ENCODE results near the gene FAM107B.

FAM107B gene

DNA sequence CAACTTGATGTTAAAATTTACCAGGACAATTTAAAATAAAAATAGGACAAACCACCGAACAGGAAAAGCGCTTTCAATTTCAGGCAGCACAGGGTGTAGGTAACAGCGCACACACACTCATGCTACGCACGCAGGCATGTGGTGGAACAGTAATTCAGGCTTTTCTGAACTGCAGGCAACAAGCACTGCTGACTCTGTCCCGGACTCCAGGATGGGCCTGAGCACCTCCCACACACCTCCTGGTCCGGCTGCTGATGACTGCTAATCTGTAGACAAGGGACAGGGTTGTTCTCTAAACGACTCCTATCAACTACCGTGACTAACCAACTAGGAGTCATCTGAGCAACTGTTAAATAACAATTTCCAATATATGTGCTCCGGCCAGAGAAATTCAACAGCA lies 251.4 kb downstream of the FAM107B start:
- H3K27me3 ChIP-seq (replicated peaks; ENCODE audit: control insufficient read depth, insufficient read depth, low read length), result no peaks in the 10 kb centered on the region
- peaks cover 15% of the 10 kb centered on the region for H3K4me1 ChIP-seq (ENCODE audit: control insufficient read depth, insufficient read depth, low read length)
- no peak overlapping the region for H3K4me3 ChIP-seq (ENCODE audit: low read length)
- DNase-seq (ENCODE audit: low read depth), result no peak
- H3K9ac ChIP-seq (ENCODE audit: low read length), result no peak overlapping the region
- no peaks in the 10 kb centered on the region for H3K9me3 ChIP-seq (ENCODE audit: control insufficient read depth, low read length)
- H3K36me3 ChIP-seq (ENCODE audit: control insufficient read depth, insufficient read depth, low read length, severe bottlenecking), result peaks cover 19% of the 10 kb centered on the region

DNA sequence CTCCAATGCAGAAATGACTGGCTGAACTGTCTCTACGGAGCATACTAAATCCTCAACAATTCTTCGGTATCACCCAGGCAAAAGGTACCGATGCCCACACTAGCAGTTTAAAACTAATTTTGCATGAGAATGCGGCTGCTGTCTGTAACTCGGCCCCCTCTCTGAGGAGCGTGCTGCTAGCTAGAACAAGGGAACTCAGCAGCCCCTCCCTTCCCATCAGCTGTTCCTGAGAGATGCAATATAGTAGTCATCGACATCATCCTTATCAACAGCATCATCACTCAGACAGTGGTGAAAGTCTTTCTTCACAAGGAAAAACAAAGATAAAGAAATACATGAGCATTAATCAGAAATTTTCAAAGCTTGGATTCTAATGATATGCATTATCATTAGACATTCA lies 254.9 kb downstream of the FAM107B start:
- Histone ChIP-seq H3K9me3 (ENCODE audit: control insufficient read depth, low read length) (no peaks in the 10 kb centered on the region), H3K4me1 (ENCODE audit: control insufficient read depth, insufficient read depth, low read length) (peaks cover 7% of the 10 kb centered on the region), H3K4me3 (ENCODE audit: low read length) (no peak overlapping the region), H3K36me3 (ENCODE audit: control insufficient read depth, insufficient read depth, low read length, severe bottlenecking) (peaks cover 19% of the 10 kb centered on the region), H3K27me3 (replicated peaks; ENCODE audit: control insufficient read depth, insufficient read depth, low read length) (no peaks in the 10 kb centered on the region), H3K9ac (ENCODE audit: low read length) (no peak overlapping the region)
- DNase-seq (ENCODE audit: low read depth), result no peak

DNA sequence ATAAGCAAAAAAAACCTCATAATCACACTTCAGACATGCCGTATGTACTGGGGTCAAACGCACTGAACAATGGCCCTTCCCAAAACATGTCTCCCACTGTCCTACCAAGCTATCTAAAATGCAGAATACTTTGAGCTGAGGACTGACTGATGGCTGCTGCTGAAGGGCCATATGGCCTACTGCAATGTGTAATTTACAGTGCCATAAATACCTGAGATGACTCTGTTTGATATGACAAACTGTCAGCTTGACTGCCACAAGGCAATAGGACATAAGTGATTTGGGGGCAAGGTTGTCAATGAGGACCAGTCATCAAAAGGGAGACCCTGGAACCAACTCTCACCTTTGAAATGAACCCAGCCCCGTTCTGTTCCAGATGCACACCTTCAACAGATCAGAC lies 256.5 kb downstream of the FAM107B start:
- no peak for DNase-seq (ENCODE audit: low read depth)
- H3K36me3 ChIP-seq (ENCODE audit: control insufficient read depth, insufficient read depth, low read length, severe bottlenecking), result peaks cover 19% of the 10 kb centered on the region
- peaks cover 3% of the 10 kb centered on the region for H3K4me1 ChIP-seq (ENCODE audit: control insufficient read depth, insufficient read depth, low read length)
- no peak overlapping the region for H3K9ac ChIP-seq (ENCODE audit: low read length)
- H3K4me3 ChIP-seq (ENCODE audit: low read length), result no peak overlapping the region
- H3K9me3 ChIP-seq (ENCODE audit: control insufficient read depth, low read length), result no peaks in the 10 kb centered on the region
- no peaks in the 10 kb centered on the region for H3K27me3 ChIP-seq (replicated peaks; ENCODE audit: control insufficient read depth, insufficient read depth, low read length)

GRCh38 chr10:14513123-14513522 lies 261.6 kb downstream of the FAM107B start:
- H3K9ac ChIP-seq (ENCODE audit: low read length), result no peak overlapping the region
- H3K27me3 ChIP-seq (replicated peaks; ENCODE audit: control insufficient read depth, insufficient read depth, low read length), result no peaks in the 10 kb centered on the region
- H3K9me3 ChIP-seq (ENCODE audit: control insufficient read depth, low read length), result peaks cover 14% of the 10 kb centered on the region
- H3K36me3 ChIP-seq (ENCODE audit: control insufficient read depth, insufficient read depth, low read length, severe bottlenecking), result no peaks in the 10 kb centered on the region
- peaks cover 10% of the 10 kb centered on the region for H3K4me1 ChIP-seq (ENCODE audit: control insufficient read depth, insufficient read depth, low read length)
- DNase-seq (ENCODE audit: low read depth), result no peak
- peak overlapping the region; percentile 20 for H3K4me3 ChIP-seq (ENCODE audit: low read length)

GRCh38 chr10:14510346-14510745 lies 264.4 kb downstream of the FAM107B start:
- Histone ChIP-seq H3K9ac (ENCODE audit: low read length) (no peak overlapping the region), H3K4me3 (ENCODE audit: low read length) (no peak overlapping the region), H3K9me3 (ENCODE audit: control insufficient read depth, low read length) (peaks cover 14% of the 10 kb centered on the region), H3K36me3 (ENCODE audit: control insufficient read depth, insufficient read depth, low read length, severe bottlenecking) (no peaks in the 10 kb centered on the region), H3K4me1 (ENCODE audit: control insufficient read depth, insufficient read depth, low read length) (peaks cover 19% of the 10 kb centered on the region), H3K27me3 (replicated peaks; ENCODE audit: control insufficient read depth, insufficient read depth, low read length) (peaks cover 16% of the 10 kb centered on the region)
- DNase-seq (ENCODE audit: low read depth), result no peak

DNA sequence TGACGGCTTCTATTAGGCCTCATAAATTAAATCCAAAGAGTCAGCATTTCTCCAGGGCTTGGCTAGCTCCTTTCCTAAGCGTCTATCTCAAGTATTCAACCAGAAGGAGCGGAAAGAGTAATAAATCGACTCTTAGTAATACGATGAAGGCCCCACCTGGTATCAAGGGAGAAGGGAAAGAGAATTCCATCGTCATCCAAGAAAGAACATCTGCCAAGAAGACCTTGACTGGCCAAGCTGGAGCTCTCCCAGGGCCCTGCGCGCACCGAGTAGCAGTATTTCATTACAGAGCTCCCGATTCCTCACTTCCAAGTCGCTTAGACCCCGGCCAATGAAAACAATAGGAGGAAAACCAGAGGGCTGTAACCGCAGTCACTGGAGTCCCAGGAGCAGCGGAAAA lies 266.0 kb downstream of the FAM107B start:
- no peaks in the 10 kb centered on the region for H3K36me3 ChIP-seq (ENCODE audit: control insufficient read depth, insufficient read depth, low read length, severe bottlenecking)
- no peak overlapping the region for H3K9ac ChIP-seq (ENCODE audit: low read length)
- peak overlapping the region; percentile 58 for H3K4me3 ChIP-seq (ENCODE audit: low read length)

DNA sequence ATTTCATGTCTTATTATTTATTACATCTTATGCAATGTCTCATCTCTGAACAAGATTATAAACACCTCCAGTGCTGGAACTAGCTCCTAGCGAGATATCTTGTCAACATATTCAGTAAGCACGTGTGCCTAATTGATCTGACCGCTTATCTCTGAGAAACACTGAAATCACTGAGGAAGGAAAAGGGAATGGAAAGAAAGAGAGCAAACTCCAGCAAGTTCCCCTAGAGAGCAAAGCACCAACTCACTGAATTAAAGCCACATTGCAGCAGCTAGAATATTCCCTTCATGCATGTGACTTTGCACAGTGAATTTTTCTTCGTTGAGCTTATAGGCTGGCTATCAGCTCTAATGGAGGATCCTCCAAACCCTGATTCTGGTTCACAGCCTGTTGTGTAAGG lies 266.9 kb downstream of the FAM107B start:
- H3K9me3 ChIP-seq (ENCODE audit: control insufficient read depth, low read length), result peaks cover 14% of the 10 kb centered on the region
- H3K4me3 ChIP-seq (ENCODE audit: low read length), result no peak overlapping the region
- H3K36me3 ChIP-seq (ENCODE audit: control insufficient read depth, insufficient read depth, low read length, severe bottlenecking), result no peaks in the 10 kb centered on the region
- H3K9ac ChIP-seq (ENCODE audit: low read length), result no peak overlapping the region
- H3K27me3 ChIP-seq (replicated peaks; ENCODE audit: control insufficient read depth, insufficient read depth, low read length), result peaks cover 26% of the 10 kb centered on the region
- peaks cover 12% of the 10 kb centered on the region for H3K4me1 ChIP-seq (ENCODE audit: control insufficient read depth, insufficient read depth, low read length)
- DNase-seq (ENCODE audit: low read depth), result no peak

More for the DNA sequence above, 266.0 kb downstream of the FAM107B start:
- H3K4me1 ChIP-seq (ENCODE audit: control insufficient read depth, insufficient read depth, low read length), result peaks cover 19% of the 10 kb centered on the region
- DNase-seq (ENCODE audit: low read depth), result no peak
- H3K27me3 ChIP-seq (replicated peaks; ENCODE audit: control insufficient read depth, insufficient read depth, low read length), result peaks cover 26% of the 10 kb centered on the region
- peaks cover 14% of the 10 kb centered on the region for H3K9me3 ChIP-seq (ENCODE audit: control insufficient read depth, low read length)

- Histone ChIP-seq H3K27me3 (replicated peaks; ENCODE audit: control insufficient read depth, insufficient read depth, low read length) (peaks cover 28% of the 10 kb centered on the region), H3K9me3 (ENCODE audit: control insufficient read depth, low read length) (peaks cover 14% of the 10 kb centered on the region), H3K4me3 (ENCODE audit: low read length) (no peak overlapping the region), H3K9ac (ENCODE audit: low read length) (no peak overlapping the region), H3K36me3 (ENCODE audit: control insufficient read depth, insufficient read depth, low read length, severe bottlenecking) (no peaks in the 10 kb centered on the region), H3K4me1 (ENCODE audit: control insufficient read depth, insufficient read depth, low read length) (peaks cover 12% of the 10 kb centered on the region)
- DNase-seq (ENCODE audit: low read depth), result no peak
Observed at GRCh38 chr10:14507176-14507575, 267.5 kb downstream of the FAM107B start.

GRCh38 chr10:14502431-14502830 lies 272.3 kb downstream of the FAM107B start:
- Histone ChIP-seq H3K9ac (ENCODE audit: low read length) (no peak overlapping the region), H3K9me3 (ENCODE audit: control insufficient read depth, low read length) (no peaks in the 10 kb centered on the region), H3K4me1 (ENCODE audit: control insufficient read depth, insufficient read depth, low read length) (peaks cover 5% of the 10 kb centered on the region), H3K27me3 (replicated peaks; ENCODE audit: control insufficient read depth, insufficient read depth, low read length) (peaks cover 33% of the 10 kb centered on the region), H3K36me3 (ENCODE audit: control insufficient read depth, insufficient read depth, low read length, severe bottlenecking) (no peaks in the 10 kb centered on the region), H3K4me3 (ENCODE audit: low read length) (no peak overlapping the region)
- no peak for DNase-seq (ENCODE audit: low read depth)

- Histone ChIP-seq H3K9ac (ENCODE audit: low read length) (no peak overlapping the region), H3K27me3 (replicated peaks; ENCODE audit: control insufficient read depth, insufficient read depth, low read length) (peaks cover 22% of the 10 kb centered on the region), H3K9me3 (ENCODE audit: control insufficient read depth, low read length) (no peaks in the 10 kb centered on the region), H3K36me3 (ENCODE audit: control insufficient read depth, insufficient read depth, low read length, severe bottlenecking) (no peaks in the 10 kb centered on the region), H3K4me1 (ENCODE audit: control insufficient read depth, insufficient read depth, low read length) (peaks cover 3% of the 10 kb centered on the region), H3K4me3 (ENCODE audit: low read length) (no peak overlapping the region)
- DNase-seq (ENCODE audit: low read depth), result no peak
Observed at GRCh38 chr10:14500172-14500765, 274.4 kb downstream of the FAM107B start.

- DNase-seq (ENCODE audit: low read depth), result no peak
- Histone ChIP-seq H3K27me3 (replicated peaks; ENCODE audit: control insufficient read depth, insufficient read depth, low read length) (peaks cover 18% of the 10 kb centered on the region), H3K9me3 (ENCODE audit: control insufficient read depth, low read length) (no peaks in the 10 kb centered on the region), H3K4me1 (ENCODE audit: control insufficient read depth, insufficient read depth, low read length) (peaks cover 3% of the 10 kb centered on the region), H3K4me3 (ENCODE audit: low read length) (no peak overlapping the region), H3K9ac (ENCODE audit: low read length) (no peak overlapping the region), H3K36me3 (ENCODE audit: control insufficient read depth, insufficient read depth, low read length, severe bottlenecking) (no peaks in the 10 kb centered on the region)
Observed at GRCh38 chr10:14499601-14499904, 275.1 kb downstream of the FAM107B start.

DNA sequence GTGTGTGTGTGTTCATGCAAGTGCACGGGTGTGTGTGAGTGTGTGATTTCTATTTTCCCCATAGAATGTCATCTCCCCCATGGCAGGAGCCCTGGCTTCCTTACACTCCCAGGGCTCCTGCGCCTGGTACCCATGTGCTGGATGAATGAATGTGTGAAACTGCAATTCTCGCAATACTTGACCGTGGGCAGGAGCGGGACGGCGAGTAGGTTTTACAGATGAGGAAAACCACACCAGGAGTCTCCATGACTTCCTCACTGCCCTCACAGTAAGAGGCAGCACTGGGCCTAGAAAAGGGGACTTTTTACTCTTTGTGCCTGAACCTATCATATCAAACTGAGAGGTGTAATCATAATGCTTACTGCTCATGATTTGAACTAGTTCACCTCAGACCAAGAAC lies 276.4 kb downstream of the FAM107B start:
- no peak for DNase-seq (ENCODE audit: low read depth)
- H3K4me3 ChIP-seq (ENCODE audit: low read length), result no peak overlapping the region
- H3K27me3 ChIP-seq (replicated peaks; ENCODE audit: control insufficient read depth, insufficient read depth, low read length), result peaks cover 13% of the 10 kb centered on the region
- H3K9ac ChIP-seq (ENCODE audit: low read length), result no peak overlapping the region
- peaks cover 3% of the 10 kb centered on the region for H3K4me1 ChIP-seq (ENCODE audit: control insufficient read depth, insufficient read depth, low read length)
- H3K9me3 ChIP-seq (ENCODE audit: control insufficient read depth, low read length), result no peaks in the 10 kb centered on the region
- H3K36me3 ChIP-seq (ENCODE audit: control insufficient read depth, insufficient read depth, low read length, severe bottlenecking), result no peaks in the 10 kb centered on the region

Data from adipocyte (in vitro differentiated cells).